Colonic mucosa (tissue), 4 donors: ENCODE results near the gene FAM83F. TPM values are rescaled to one million over a fixed set of nuclear protein-coding genes. Genes with fewer than 3 reads are reported as not detected.

ENCODE experiments used
- DNase-seq: peaks from one replicate; pipeline ENCODE4 v3.0.0-alpha.2; 2020
- H3K27ac ChIP-seq: fragments of 200-600 bp; one replicate; pipeline ENCODE4 v1.8.0; 2021
- H3K27me3 ChIP-seq: fragments of 200-600 bp; one replicate; pipeline ENCODE4 v1.8.0; 2021
- H3K36me3 ChIP-seq: fragments of 200-600 bp; one replicate; pipeline ENCODE4 v1.8.0; 2021
- H3K4me1 ChIP-seq: fragments of 200-600 bp; one replicate; pipeline ENCODE4 v1.8.0; 2021; ENCODE audit warnings: mild to moderate bottlenecking
- H3K4me3 ChIP-seq: fragments of 200-600 bp; one replicate; pipeline ENCODE4 v1.8.0; 2021
- H3K9ac ChIP-seq, 2 donors: one replicate each; pipeline ENCODE4 v1.7.0; 2013; ENCODE audit warnings: control low read depth in 2 of 2, low read depth in 2 of 2, low read length in 2 of 2
- H3K9me3 ChIP-seq: fragments of 200-600 bp; one replicate; pipeline ENCODE4 v1.8.0; 2021
- CTCF ChIP-seq: fragments of 200-600 bp; IDR thresholded peaks from one replicate; pipeline ENCODE4 v1.8.0; 2022; ENCODE audit warnings: antibody characterized with exemption, mild to moderate bottlenecking
- intact Hi-C: fragments of 100-400 bp; cut with DNase I; formaldehyde crosslinking; loops from one replicate; pipeline ENCODE4 v1.14.1; 2022
- total RNA-seq, 2 donors: library from RNA; stranded (reverse); fragmentation: NEBNext Ultra II Directional in 1 of 2; extraction: Animal tissue kit (Norgen Biotek cat#: 25700) in 1 of 2; gene quantifications; one replicate each; pipeline ENCODE4 v1.2.1, GENCODE V29; 2021
- donor health status: healthy.
- donor health status: DM: no; HTN: no; CAD: no.
- donor health status: DM: no; HTN: no; CAD: no.

Gene FAM83F
- total RNA-seq, 2 donors from 2014 or later = 38.3 to 40.6 TPM

GRCh38 chr22:40001800-40002577 lies 7.2 kb downstream of the FAM83F start:
- no peak overlapping the region for H3K9ac ChIP-seq
- no peak for TF ChIP-seq CTCF
- peaks cover 13% of the 10 kb centered on the region for H3K4me1 ChIP-seq
- H3K27me3 ChIP-seq = no peaks in the 10 kb centered on the region
- no peaks in the 10 kb centered on the region for H3K36me3 ChIP-seq
- no peak for DNase-seq
- no peaks in the 10 kb centered on the region for H3K9me3 ChIP-seq
- intact Hi-C loops = no loop called here
- no peak overlapping the region for H3K4me3 ChIP-seq
- no peak overlapping the region for H3K27ac ChIP-seq

GRCh38 chr22:40002935-40003715 lies 8.4 kb downstream of the FAM83F start:
- H3K4me1 ChIP-seq = peaks cover 7% of the 10 kb centered on the region
- intact Hi-C loops = no loop called here
- no peaks in the 10 kb centered on the region for H3K36me3 ChIP-seq
- TF ChIP-seq CTCF = no peak
- H3K4me3 ChIP-seq = no peak overlapping the region
- no peaks in the 10 kb centered on the region for H3K9me3 ChIP-seq
- DNase-seq = no peak
- H3K27ac ChIP-seq = no peak overlapping the region
- H3K27me3 ChIP-seq = no peaks in the 10 kb centered on the region
- H3K9ac ChIP-seq = no peak overlapping the region

- no peak overlapping the region for H3K27ac ChIP-seq
- H3K9ac ChIP-seq = no peak overlapping the region
- intact Hi-C loops = no loop called here
- H3K9me3 ChIP-seq = no peaks in the 10 kb centered on the region
- no peak overlapping the region for H3K4me3 ChIP-seq
- H3K27me3 ChIP-seq = no peaks in the 10 kb centered on the region
- no peaks in the 10 kb centered on the region for H3K4me1 ChIP-seq
- no peak for DNase-seq
- H3K36me3 ChIP-seq = no peaks in the 10 kb centered on the region
- no peak for TF ChIP-seq CTCF
These were observed 10.1 kb downstream of the FAM83F start for GRCh38 chr22:40004836-40005235.

- Histone ChIP-seq H3K27me3 (no peaks in the 10 kb centered on the region), H3K4me3 (no peak overlapping the region), H3K9me3 (no peaks in the 10 kb centered on the region), H3K36me3 (no peaks in the 10 kb centered on the region), H3K4me1 (no peaks in the 10 kb centered on the region), H3K9ac (no peak overlapping the region), H3K27ac (no peak overlapping the region)
- DNase-seq = no peak
- intact Hi-C loops = no loop called here
- no peak for TF ChIP-seq CTCF
These were observed 11.9 kb downstream of the FAM83F start for GRCh38 chr22:40006641-40007040.

GRCh38 chr22:40007853-40008710 lies 13.3 kb downstream of the FAM83F start:
- H3K36me3 ChIP-seq = no peaks in the 10 kb centered on the region
- no peak overlapping the region for H3K9ac ChIP-seq
- TF ChIP-seq CTCF = no peak
- H3K4me3 ChIP-seq = no peak overlapping the region
- no peaks in the 10 kb centered on the region for H3K4me1 ChIP-seq
- no peak overlapping the region for H3K27ac ChIP-seq
- no peaks in the 10 kb centered on the region for H3K27me3 ChIP-seq
- intact Hi-C loops = no loop called here
- DNase-seq = no peak
- no peaks in the 10 kb centered on the region for H3K9me3 ChIP-seq
